NOMO-1 treated with DMSO at 0.1 percent for 48 hours (cell line): ENCODE results near the gene SASH3.
A peak's percentile ranks its signal among the peaks of the same experiment; 100 is the strongest.
"Not testable (repeated sequence)": the region's sequence is repeated elsewhere in the genome, so short reads cannot be mapped to it uniquely, and the experiment has no call there.

Experiments
- DNase-seq: peaks from one replicate; lab custom pipeline; 2025; ENCODE audit not compliant: unreplicated experiment; lab: John Stamatoyannopoulos, UW

Gene SASH3

DNA sequence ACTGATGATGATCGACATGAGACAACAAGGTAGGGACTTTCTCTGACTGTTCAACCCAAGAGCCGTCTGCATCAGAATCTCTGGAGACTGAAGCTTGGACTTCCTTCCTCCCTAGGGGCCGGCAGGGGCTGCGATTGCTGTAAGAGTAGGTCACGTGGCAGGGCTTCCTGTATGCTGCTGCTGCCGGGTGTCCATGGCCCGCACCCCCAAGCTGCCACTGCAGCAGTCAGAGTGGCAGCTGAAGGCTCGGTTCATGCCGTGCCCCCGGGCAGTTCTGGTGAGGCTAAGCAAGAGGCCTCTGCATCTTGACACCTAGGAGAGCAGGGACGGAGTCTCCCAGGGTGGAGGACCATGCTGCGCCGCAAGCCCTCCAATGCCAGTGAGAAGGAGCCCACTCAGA is at the start of gene SASH3:
Gene SASH3 (plus strand): TSS at position 203 of the 400 bp plus-strand sequence. CDS start 149 bp downstream, at position 352.
- peak; percentile 89 for DNase-seq

DNA sequence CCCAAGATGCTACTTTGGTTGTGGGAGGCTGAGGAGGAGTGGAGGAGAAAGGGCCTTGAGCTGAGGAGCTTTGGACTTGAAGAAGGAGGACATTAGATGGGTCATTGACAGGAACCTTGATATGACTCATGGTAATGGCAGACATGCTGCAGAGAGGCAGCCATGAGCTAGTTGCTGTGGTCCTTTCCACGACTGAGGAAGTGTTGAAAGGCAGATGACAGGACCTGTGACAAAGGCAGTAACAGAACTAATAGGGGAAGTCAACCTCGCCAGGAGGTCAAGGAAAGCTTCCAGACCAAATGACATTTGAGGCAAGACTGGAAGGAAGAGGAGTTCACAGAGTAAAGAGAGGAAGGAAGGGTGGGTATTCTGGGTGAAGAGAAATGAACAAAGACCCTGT is 48.5 kb upstream of the SASH3 start:
- peak; percentile 46 for DNase-seq

DNA sequence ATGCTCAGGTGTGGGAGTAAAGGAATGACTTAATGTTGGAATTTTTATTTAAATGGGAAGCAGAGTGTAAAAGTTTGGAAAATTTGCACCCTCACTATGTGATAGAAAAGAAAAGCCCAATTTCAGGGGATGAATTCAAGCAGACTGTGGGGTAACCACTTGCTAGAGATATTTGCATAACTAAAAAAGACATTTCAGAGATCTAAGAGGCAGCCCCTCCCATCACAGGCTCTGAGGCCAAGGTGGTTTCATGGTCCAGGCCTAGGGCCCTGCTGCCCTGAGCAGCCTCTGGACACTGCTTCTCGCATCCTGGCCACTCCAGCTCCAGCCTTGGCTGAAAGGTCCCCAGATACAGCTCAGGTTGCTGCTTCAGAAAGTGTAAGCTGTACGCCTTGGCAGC is 46.9 kb upstream of the SASH3 start:
- no peak for DNase-seq

DNA sequence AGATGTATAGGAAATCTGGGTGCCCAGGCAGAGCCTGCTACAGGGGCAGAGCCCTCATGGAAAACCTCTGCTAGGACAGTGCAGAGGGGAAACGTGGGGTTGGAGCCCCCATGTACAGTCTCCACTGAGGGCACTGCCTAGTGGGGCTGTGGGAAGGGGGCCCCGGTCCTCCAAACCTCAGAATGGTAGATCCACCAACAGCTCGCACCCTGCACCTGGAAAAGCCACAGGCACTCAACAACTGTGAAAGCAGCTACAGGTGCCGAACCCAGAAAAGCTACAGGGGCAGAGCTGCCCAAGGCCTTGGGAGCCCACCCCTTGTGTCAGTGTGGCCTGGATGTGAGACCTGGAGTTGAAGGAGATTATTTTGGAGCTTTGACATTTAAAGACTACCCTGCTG is 46.4 kb upstream of the SASH3 start:
- no peak for DNase-seq

DNA sequence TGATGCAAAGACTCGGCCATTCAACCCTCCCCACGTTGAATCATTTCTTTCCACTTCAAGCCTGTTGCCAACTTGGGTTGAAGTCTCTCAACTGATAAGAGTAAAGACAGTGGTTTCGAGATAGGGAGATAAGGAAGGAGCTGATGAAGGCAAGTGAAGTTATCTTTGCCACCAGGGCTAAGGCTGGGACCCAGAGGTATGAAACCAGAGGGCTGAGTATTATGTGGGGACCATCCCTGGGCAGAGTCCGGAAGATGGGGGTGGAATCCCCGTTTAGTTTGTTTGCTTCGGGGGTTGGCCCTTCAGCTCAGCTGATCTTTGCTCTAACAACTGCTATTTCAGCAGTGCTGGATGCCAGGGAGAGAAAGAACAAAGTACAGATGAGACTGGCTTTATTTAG is 43.3 kb upstream of the SASH3 start:
- DNase-seq: no peak

DNA sequence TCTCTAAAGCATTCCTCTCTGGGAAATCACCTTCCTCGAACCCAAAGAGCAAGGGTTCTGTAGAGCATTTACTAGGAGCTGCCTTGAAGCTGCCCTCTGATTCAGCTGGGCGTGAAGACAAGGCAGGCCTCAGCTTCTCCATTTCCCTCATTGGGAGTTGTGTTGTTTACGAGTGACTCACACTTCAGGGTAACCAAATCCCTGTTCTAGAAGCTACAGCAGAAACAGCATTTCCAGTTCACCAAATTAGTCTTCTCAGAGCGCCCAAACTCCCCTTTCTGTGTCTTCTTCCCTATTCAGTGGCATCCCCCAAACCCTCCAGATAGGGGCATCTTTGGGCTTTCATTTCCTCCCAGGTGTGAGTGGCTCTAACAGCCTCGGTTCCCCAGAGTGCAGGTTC is 41.8 kb upstream of the SASH3 start:
- peak; percentile 7 for DNase-seq

DNA sequence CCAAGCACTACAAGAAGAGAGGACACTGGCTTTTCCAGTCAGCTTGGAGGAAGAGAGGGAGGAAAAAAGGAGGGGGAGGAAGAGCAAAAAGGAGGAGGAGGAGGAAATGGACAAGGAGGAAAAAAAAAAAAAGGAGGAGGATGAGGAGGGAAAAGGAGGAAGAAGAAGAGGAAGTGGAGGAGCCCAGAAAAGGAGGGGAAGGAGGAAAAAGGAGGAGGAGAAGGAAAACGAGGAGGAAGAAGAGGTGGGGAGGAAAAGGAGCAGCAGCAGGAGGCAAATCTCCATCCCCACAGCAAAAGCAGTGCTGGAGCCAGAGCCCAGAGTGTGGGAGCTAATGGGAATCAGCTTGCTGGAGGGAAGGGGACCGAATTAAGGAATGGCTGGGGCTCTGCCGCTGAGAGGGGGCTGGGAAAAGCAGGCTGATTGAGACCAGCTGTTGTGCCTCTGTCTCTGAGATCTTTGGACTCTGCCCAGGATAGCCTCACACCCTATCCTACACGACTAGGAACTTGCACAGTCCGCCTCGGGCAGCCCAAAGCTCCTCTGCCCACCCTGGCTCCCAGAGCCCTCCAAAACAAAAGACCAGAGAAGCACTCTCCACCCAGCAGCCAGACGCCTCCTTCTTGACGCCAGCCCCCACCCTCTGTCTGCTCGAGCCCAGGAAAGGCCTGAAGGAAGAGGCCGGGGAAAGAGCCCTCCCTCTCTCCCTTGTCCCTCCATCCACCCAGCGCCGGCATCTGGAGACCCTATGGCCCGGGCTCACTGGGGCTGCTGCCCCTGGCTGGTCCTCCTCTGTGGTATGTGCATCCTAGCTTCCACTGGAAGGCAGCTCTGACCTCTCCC is 41.1 kb upstream of the SASH3 start, which contains the start of gene XPNPEP2:
Gene XPNPEP2 (plus strand): TSS at position 514 of the 843 bp plus-strand sequence. CDS start 235 bp downstream, at position 749.
- DNase-seq: no peak

DNA sequence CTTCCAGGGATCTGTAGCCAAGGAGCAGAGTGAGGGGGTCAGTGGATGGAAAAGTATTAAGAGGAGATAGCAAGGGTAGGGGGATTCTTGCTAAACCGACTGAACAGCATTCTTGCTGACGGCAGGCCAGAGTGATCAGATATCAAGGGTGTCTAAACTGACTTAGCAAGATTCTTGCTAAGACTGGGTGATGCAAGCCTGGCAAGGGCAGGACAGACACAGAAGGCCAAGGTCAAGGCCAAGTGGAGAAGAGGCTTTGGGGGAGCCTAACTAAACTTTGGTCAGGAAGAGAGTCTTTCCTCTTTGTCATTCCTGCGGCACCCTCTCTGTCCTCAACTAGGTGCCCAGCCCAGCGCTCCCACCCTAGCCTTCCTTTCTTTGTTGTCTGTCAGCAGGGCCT is 40.2 kb upstream of the SASH3 start:
- no peak for DNase-seq

DNA sequence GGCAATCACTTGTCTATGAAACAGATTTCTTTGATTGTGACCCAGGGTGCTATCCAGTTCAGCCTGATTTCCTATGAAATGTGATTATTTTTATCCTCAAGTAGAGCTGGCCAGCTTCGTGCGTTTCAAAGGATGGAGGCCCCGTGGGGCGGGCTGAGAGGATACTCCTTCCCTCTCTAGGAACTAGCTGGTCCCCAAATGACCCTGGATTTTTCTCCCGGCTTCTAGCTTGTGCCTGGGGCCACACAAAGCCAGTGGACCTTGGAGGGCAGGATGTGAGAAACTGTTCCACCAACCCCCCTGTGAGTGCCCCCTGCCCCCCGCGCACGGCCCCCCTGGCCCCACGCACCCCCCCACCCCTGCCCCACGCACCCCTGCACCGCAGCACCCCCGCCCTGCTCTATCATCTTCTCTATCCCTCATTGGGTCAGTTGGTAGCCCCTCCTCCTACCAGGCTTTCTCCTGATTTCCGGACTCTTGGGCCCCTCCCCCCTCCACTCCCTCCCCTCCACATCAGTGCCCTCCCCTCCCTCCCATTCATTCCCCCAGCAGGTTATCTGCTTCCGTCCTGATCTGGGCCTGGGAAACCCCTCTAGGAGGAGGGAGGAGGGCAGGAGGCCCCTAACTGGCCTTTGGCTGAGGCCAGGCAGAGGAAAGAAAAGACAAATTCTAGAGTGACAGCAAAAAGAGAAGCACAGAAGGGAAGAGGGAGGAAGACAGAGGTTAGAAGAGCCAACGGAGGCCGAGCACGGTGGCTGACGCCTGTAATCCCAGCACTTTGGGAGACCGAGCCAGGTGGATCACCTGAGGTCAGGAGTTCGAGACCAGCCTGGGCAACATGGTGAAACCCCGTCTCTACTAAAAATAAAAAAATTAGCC is 37.6 kb upstream of the SASH3 start:
- no peak for DNase-seq

DNA sequence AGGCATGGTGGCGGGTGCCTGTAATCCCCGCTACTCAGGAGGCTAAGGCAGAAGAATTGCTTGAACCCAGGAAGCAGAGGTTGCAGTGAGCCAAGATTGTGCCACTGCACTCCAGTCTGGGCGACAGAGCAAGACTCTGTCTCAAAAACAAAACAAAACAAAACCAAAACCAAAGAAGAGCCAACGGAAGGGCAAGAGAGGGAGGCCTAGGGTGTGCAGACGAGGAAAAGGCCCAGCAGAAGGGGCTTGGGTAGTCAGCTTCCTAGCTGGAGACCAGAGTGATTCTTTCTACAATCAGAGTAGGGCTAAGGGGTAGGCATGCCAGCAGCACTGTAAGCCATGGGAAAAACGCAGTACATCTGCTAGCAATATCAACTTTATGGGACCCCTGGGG is 37.0 kb upstream of the SASH3 start:
- DNase-seq: not testable (repeated sequence)

DNA sequence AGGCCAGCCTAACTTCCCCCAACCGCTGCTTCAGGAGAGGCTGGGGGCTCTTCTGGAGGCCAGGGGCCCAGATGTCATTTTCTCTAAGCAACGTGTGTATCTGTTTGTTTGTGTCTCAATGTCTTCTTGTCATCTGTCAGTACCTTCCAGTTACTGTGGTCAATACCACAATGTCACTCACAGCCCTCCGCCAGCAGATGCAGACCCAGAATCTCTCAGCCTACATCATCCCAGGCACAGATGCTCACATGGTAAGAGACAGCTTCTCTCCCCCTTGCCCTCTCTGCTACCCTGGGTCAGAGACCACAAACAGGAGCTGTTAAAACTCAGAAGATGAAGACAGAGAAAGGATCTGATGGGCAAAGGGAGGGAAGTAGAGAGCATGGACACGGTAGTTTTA is 35.9 kb upstream of the SASH3 start:
- no peak for DNase-seq

DNA sequence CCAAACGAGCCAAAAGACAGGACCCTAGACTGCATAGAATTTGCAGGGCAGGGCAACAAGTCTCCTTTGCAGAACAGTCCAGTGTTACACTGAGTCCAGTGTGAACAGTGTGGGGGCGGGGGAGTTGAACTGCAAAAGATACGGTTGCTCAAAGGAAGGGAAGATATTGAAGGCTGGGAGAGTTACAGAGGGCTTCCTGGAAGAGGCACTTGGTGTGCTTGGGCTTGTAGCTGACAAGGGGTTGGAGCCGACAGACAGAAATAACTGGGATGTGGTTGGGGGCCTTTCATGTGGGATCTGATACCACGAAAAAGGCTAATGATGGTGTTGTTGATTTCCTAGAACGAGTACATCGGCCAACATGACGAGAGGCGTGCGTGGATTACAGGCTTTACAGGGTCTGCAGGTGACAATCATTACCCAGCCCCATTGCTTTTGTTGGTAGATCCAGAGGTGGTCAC is 34.9 kb upstream of the SASH3 start:
- no peak for DNase-seq

DNA sequence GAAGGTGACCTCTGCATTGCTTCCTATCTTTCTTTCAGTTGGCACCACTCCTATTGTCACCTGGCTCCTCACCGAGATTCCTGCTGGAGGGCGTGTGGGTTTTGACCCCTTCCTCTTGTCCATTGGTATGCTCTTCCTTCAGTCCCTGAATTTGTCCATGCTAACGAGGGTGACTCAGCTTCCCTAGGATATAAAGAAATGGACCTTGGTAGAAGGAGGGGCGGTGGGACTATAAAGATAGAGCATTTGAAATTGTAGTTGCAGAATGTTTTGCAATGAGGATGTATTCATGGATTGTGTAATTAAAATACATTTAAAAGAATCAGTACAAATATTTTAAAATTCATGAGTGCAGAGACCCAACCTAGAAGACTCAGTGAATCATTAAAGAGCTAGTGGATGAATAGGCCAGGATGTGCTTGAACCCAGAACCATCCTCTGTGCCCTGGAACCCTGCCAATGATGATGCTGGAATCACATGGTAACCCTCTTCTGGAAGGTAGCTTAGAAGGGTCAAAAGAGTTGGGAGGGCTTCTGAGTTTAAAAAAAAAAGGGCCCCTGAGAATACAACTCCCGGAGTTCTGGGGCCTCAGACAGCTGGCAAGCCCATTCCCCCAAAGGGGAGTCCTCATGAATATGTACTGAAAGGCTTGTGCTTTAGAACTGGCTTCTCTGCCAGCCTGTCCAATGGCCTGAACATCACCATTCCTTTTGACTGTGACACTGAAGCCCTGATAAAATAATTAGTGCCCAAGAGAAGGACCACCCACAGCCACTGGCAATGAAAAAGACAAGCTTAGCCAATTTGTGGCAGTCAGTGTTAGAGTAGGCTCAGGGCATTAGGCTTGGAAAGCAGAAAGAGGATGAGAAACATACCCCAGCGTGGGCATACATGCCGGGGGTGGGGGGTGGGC is 32.9 kb upstream of the SASH3 start:
- DNase-seq: no peak

DNA sequence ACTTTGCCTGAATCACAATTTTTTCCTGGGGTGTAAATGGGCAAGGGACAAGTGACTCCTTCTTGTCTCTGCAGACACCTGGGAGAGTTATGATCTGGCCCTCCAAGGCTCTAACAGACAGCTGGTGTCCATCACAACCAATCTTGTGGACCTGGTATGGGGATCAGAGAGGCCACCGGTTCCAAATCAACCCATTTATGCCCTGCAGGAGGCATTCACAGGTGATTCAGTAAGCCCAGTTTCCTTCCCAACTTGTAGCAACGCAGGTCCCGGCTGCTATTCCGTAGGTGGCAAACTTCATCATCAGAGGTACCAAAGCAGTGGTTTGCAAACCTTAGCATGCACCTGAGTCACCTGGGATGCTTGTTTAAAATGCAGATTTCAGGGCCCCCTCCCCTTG is 32.2 kb upstream of the SASH3 start:
- no peak for DNase-seq

DNA sequence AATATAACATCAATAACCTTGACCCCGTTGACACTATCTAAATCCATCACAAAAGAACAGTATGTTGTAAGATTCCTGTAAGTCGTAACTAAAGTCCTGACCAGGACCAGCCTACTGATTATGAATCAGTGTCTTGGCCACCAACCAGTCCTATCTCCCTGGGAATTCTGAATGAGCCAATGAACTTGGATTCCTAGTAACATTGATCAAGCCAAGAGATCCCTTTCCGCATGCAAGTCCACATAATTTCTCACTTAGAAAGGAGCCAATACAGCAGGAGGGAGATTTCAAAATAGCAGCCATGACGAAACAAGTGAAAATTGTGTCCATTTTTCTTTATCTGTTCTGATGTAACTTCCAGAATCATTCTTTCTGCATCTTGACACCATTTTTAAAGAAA is 31.4 kb upstream of the SASH3 start:
- no peak for DNase-seq

DNA sequence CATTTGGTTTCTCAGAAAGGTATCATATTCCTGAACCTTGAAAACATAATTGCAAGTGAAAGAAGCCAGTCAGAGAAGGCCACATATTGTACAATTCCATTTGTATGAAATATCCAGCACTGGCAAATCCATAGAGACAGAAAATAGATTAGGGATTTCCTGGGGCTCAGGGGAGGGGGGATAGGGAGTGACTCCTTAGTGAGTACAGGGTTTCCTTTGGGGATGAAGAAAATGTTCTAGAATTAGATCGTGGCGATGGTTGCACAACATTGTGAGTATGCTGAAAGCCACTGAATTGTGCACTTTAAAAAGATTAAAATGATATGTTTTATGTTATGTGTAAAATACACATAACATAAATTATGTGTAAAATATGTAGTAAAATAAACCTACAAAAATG is 30.7 kb upstream of the SASH3 start:
- DNase-seq: no peak

DNA sequence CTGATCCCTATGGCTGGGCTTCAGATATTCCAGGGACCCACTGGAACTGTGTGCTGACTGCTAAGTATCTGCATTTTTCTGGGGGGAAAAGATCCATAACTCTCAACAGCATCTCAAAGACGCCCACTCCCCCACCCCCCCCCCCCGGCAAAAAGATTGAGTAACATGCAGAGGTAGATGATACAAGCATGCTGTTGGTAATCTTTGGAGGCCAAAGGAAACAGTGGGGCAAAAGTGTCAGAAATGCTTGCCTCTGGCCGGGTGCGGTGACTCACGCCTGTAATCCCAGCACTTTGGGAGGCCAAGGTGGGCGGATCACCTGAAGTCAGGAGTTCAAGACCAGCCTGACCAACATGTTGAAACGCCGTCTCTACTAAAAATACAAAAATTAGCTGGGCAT is 28.8 kb upstream of the SASH3 start:
- no peak for DNase-seq

DNA sequence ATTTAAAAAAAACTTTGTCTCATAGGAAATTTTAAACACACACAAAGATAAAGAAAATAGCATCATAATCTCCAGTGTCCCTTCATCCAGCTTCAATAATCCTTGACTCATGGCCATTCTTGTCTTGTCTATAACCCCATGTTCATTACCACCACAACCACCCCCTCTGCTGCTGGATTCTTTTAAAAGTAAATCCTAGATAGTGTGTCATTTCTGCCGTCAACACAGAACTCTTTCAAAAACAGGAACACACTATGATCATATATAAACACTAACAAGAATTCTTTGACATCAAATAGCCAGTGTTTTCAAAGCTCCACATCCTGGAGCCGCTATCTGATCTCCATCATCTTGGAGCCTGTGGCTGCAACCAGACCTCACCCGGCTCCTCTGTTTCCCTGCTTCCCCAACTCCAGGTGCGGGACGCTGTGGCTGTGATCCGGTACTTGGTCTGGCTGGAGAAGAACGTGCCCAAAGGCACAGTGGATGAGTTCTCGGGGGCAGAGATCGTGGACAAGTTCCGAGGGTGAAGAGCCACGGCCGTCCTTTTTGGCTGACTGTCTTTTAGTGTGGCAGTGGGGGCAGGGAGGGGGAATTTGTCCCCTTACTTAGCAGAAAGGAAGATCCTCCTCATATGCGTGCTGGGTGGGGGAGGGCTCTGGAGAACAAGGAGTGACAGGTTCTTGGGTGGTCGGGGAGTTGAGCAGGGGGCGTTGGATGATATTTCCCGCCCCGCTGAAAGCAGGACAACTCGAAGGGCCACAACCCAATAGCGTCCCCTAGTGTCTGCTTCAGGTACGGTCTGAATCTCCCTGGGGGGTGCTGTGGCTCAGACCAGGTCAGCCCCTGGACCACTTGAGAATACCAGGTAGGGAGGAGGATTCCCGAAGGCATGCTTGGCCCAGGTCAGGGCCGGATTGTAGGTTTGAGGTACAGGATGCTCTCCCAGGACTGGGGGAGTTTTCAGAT is 25.4 kb upstream of the SASH3 start:
- no peak for DNase-seq

DNA sequence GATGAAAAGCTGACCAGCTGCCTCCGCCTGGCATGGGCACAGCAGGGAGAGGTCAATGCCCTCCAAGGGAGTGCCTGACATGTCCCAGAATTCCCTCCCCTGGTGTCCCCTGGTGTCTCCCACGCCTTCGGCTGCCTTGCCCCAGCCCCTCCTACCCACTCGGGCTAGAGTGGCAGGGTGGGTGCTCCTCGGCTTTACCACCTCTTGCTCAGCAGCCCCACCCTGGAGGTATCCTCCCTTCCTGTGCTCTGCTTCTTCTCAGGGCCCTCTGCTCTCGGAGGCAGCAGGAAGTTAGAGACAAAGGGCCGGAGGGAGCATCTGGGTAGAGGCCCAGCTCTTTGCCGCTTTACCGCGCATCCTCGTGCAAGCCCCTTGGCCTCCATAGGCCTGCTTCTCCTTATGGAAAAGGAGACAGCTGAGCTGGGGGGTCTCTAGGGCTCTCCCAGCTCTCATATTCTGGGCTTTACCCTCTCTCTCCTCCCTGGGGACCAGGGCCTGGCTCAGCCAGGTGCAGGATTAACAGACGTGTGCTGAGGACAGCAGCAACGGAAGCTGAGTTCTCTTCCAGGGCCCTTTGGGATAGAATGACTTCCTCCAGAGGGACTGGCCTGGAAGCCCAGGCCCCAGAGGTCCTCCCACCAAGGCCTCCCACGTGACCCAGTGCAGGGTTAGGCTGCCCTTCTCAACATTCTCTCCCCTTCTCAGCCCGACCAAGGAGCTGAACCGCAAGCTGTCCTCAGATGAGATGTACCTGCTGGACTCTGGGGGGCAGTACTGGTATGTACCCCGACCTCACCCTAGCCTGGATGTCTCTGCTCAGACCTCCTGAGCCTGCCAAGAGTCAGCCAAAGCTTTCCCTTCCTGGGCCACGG is 23.7 kb upstream of the SASH3 start:
- DNase-seq: no peak
